AG09309 (cell line): ENCODE results near the gene IRF2.

Experiments
- DNase-seq: peaks from one replicate; pipeline ENCODE4 v3.0.0-alpha.2; 2010; ENCODE audit warnings: low read depth
- H3K4me3 ChIP-seq: 2 replicates; pipeline ENCODE4 v1.5.1; 2011; ENCODE audit warnings: mild to moderate bottlenecking, low read depth, low read length, moderate library complexity; ENCODE audit not compliant: control insufficient read depth
- CTCF ChIP-seq: IDR thresholded peaks from 2 replicates; pipeline ENCODE4 v1.5.1; 2011; ENCODE audit warnings: mild to moderate bottlenecking, low read depth, low read length, inconsistent platforms; ENCODE audit not compliant: insufficient read depth, control insufficient read depth; ENCODE audit errors: missing control alignments

Gene IRF2

GRCh38 chr4:184370711-184371389, 103.5 kb downstream of the IRF2 start:
- DNase-seq = no peak
- TF ChIP-seq CTCF = no peak
- no peak overlapping the region for H3K4me3 ChIP-seq

GRCh38 chr4:184369871-184370270, 104.5 kb downstream of the IRF2 start:
- DNase-seq = no peak
- TF ChIP-seq CTCF = no peak
- H3K4me3 ChIP-seq = no peak overlapping the region

- TF ChIP-seq CTCF = no peak
- DNase-seq = no peak
- H3K4me3 ChIP-seq = no peak overlapping the region
These were observed 105.6 kb downstream of the IRF2 start for GRCh38 chr4:184368731-184369130.

- DNase-seq = no peak
- no peak overlapping the region for H3K4me3 ChIP-seq
These were observed 106.1 kb downstream of the IRF2 start for GRCh38 chr4:184368290-184368689.

GRCh38 chr4:184364100-184364921, 110.0 kb downstream of the IRF2 start:
- DNase-seq = no peak
- no peak overlapping the region for H3K4me3 ChIP-seq
- TF ChIP-seq CTCF = no peak

More at GRCh38 chr4:184368290-184368689, 106.1 kb downstream of the IRF2 start:
- TF ChIP-seq CTCF = no peak

GRCh38 chr4:184363258-184363657, 111.1 kb downstream of the IRF2 start:
- no peak overlapping the region for H3K4me3 ChIP-seq
- no peak for DNase-seq
- TF ChIP-seq CTCF = no peak
